GM12878 (cell line): ENCODE data around the gene LSP1. TPM values are rescaled to one million over a fixed set of nuclear protein-coding genes. Genes with fewer than 3 reads are reported as not detected.

ENCODE experiments used
- ATAC-seq: fragments of 200-7000 bp; cut with Tn5 transposase; 3 replicates; pipeline ENCODE4 v1.9.1; 2020; ENCODE audit warnings: mild to moderate bottlenecking, moderate library complexity
- BruUV-seq: library from RNA; stranded (reverse); fragments of 400-500 nt; replicated peaks from 2 replicates; lab custom pipeline; 2021; lab: Mats Ljungman, UMichigan
- CTCF ChIA-PET: fragments of 300-600 bp; sonication (Branson Sonifier 250); formaldehyde crosslinking; extraction: SDS; loops from one replicate; lab custom pipeline; 2021; ENCODE audit warnings: inconsistent platforms; lab: Yijun Ruan, JAX
- POLR2A ChIA-PET: fragments of 350-600 bp; formaldehyde crosslinking; extraction: SDS; loops from one replicate; lab custom pipeline; 2021; ENCODE audit warnings: inconsistent platforms; lab: Charles Lee
- RAD21 ChIA-PET: fragments of 300-600 bp; sonication (Branson Sonifier 250); formaldehyde crosslinking; loops from one replicate; lab custom pipeline; 2023; ENCODE audit warnings: antibody characterized with exemption; ENCODE audit not compliant: unreplicated experiment; lab: Charles Lee
- SMC1A ChIA-PET: fragments of 300-600 bp; sonication (Branson Sonifier 250); formaldehyde crosslinking; loops from one replicate; lab custom pipeline; 2023; ENCODE audit not compliant: unreplicated experiment, uncharacterized antibody; lab: Charles Lee
- DNase-seq: peaks from one replicate; pipeline ENCODE4 v3.0.0-alpha.2; 2011; ENCODE audit warnings: low read depth, low spot score
- FAIRE-seq: peaks from 3 replicates; lab custom pipeline; 2011; peaks lifted over from hg19 to GRCh38; lab: Jason Lieb, UNC
- H2AFZ ChIP-seq: 2 replicates; pipeline ENCODE4 v1.6.0; 2011; ENCODE audit warnings: low read depth, low read length, control low read depth; ENCODE audit not compliant: control insufficient read depth
- H3K27ac ChIP-seq: 2 replicates; pipeline ENCODE4 v1.5.1; 2011; ENCODE audit warnings: control low read depth; ENCODE audit not compliant: control insufficient read depth, insufficient read depth
- H3K27me3 ChIP-seq, 2 experiments: replicated peaks in 1 of 2; 2 replicates each; pipeline versions ENCODE4 v1.6.0 to v1.6.1; 2011; ENCODE audit warnings: low read length in 1 of 2; ENCODE audit not compliant: control insufficient read depth in 2 of 2, insufficient read depth in 2 of 2
- H3K36me3 ChIP-seq, 2 experiments: 2 replicates each; pipeline ENCODE4 v1.5.1; 2011; ENCODE audit warnings: low read length in 1 of 2; ENCODE audit not compliant: control insufficient read depth in 2 of 2, insufficient read depth in 2 of 2
- H3K4me1 ChIP-seq: 2 replicates; pipeline ENCODE4 v1.6.1; 2011; ENCODE audit warnings: mild to moderate bottlenecking, low read length, moderate library complexity, mixed read lengths; ENCODE audit not compliant: control insufficient read depth, insufficient read depth
- H3K4me2 ChIP-seq: 2 replicates; pipeline ENCODE4 v1.6.0; 2011; ENCODE audit warnings: control low read depth; ENCODE audit not compliant: control insufficient read depth, insufficient read depth
- H3K4me3 ChIP-seq: fragments of 200-600 bp; sonication (generic); 2 replicates; pipeline ENCODE4 v1.5.1; 2016
- H3K79me2 ChIP-seq: 2 replicates; pipeline ENCODE4 v1.6.0; 2011; ENCODE audit warnings: low read length; ENCODE audit not compliant: control insufficient read depth, insufficient read depth
- H3K9ac ChIP-seq: 2 replicates; pipeline ENCODE4 v1.8.0; 2011; ENCODE audit warnings: low read length, control low read depth, mixed read lengths; ENCODE audit not compliant: control insufficient read depth, insufficient read depth
- H3K9me3 ChIP-seq: replicated peaks from 3 replicates; pipeline ENCODE4 v1.5.1; 2011; ENCODE audit warnings: mild to moderate bottlenecking, low read length; ENCODE audit not compliant: control insufficient read depth, insufficient read depth
- H4K20me1 ChIP-seq: 2 replicates; pipeline ENCODE4 v1.6.0; 2011; ENCODE audit not compliant: control insufficient read depth, insufficient read depth
- CHD4 ChIP-seq: fragments of 200-600 bp; sonication (generic); IDR thresholded peaks from 2 replicates; pipeline ENCODE4 v1.6.1; 2016; ENCODE audit warnings: mild to moderate bottlenecking
- FOXK2 ChIP-seq: fragments of 450-650 bp; IDR thresholded peaks from 2 replicates; pipeline ENCODE4 v1.6.1; 2017; ENCODE audit warnings: mild to moderate bottlenecking, moderate library complexity
- HDGF ChIP-seq: fragments of 450-650 bp; IDR thresholded peaks from 2 replicates; pipeline ENCODE4 v1.6.1; 2016; ENCODE audit warnings: antibody characterized with exemption
- MEF2B ChIP-seq: fragments of 450-650 bp; IDR thresholded peaks from 2 replicates; pipeline ENCODE4 v1.6.1; 2018; ENCODE audit warnings: mild to moderate bottlenecking, moderate library complexity; ENCODE audit not compliant: partially characterized antibody, poor library complexity, severe bottlenecking
- NR2F1 ChIP-seq: fragments of 450-650 bp; conservative IDR thresholded peaks from 2 replicates; pipeline ENCODE4 v1.6.1; 2017; ENCODE audit warnings: mild to moderate bottlenecking
- RUNX3 ChIP-seq: IDR thresholded peaks from 2 replicates; pipeline ENCODE4 v1.6.1; 2012; ENCODE audit warnings: low read length, inconsistent platforms
- YBX1 ChIP-seq: fragments of 450-650 bp; IDR thresholded peaks from 2 replicates; pipeline ENCODE4 v1.6.1; 2016; ENCODE audit warnings: antibody characterized with exemption
- ZZZ3 ChIP-seq: IDR thresholded peaks from 2 replicates; pipeline ENCODE4 v1.6.1; 2011; ENCODE audit warnings: low read depth; ENCODE audit not compliant: control insufficient read depth, insufficient read length
- WGBS: methylation state at CpG from one replicate; pipeline ENCODE4 v1.1.6; 2016; ENCODE audit warnings: low lambda C conversion rate; ENCODE audit not compliant: insufficient replicate concordance, insufficient coverage; ENCODE audit errors: missing lambda C conversion rate; 5-methylcytosine and 5-hydroxymethylcytosine counted together
- in situ Hi-C: fragments of 300-500 bp; cut with MboI; formaldehyde crosslinking; loops from 9 replicates; pipeline ENCODE4 v1.14.3; 2018; ENCODE audit warnings: mixed read lengths
- intact Hi-C: fragments of 100-400 bp; cut with micrococcal nuclease; formaldehyde crosslinking; loops from one replicate; pipeline ENCODE4 v1.14.2; 2022; ENCODE audit not compliant: unreplicated experiment
- polyA plus RNA-seq, 11 experiments: library from polyadenylated mRNA; depleted of rRNA in 4 of 11; unstranded in 6 of 11; stranded (reverse) in 5 of 11; fragments of >200 nt; fragmentation: Nextera tagmentation in 4 of 11; fragmentation: Illumina TruSeq in 1 of 11; extraction: Ambion mirVana in 4 of 11; extraction: Trizol in 1 of 11; gene quantifications; 1 replicate in 1 of 11; 2 replicates in 10 of 11; pipeline versions ENCODE4 v1.2.1 to v1.2.3, GENCODE V29; 2011 to 2016; ENCODE audit warnings: inconsistent platforms in 2 of 11, missing spikeins in 2 of 11, low read depth in 1 of 11
- total RNA-seq, 4 experiments: library from RNA; depleted of rRNA in 3 of 4; stranded (reverse); fragments of >200 nt in 3 of 4; fragmentation: Illumina TruSeq in 1 of 4; extraction: Trizol in 1 of 4; gene quantifications; 2 replicates each; pipeline versions ENCODE4 v1.2.1 to v1.2.3, GENCODE V29; 2013 to 2021

LSP1 gene
- total and polyA plus RNA-seq, 10 of the 15 experiments (the other 5 are each of a cell fraction or from before 2014, with no cell fraction given), result 19.2 to 488 (median 369) TPM

DNA sequence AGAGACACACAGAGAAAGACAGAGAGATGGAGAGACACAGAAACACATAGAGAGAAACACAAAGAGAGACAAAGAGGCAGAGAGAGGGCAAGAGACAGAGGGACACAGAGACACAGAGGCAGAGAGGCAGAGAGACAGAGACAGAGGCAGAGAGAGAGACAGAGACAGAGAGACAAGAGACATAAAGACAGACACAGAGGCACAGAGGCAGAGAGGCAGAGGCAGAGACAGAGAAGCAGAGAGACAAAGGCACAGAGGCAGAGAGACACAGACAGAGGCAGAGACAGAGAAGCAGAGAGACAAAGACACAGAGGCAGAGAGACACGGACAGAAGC, 7.8 kb upstream of the LSP1 start:
- H3K79me2 ChIP-seq, result no peaks in the 10 kb centered on the region
- SMC1A ChIA-PET, result no interaction called here
- H3K36me3 ChIP-seq, result no peaks in the 10 kb centered on the region
- H3K4me2 ChIP-seq, result no peak overlapping the region
- H3K27ac ChIP-seq, result no peak overlapping the region
- no peaks in the 10 kb centered on the region for H3K9me3 ChIP-seq
- CTCF ChIA-PET, result no interaction called here
- RAD21 ChIA-PET, result no interaction called here
- TF ChIP-seq YBX1, result 0 out of 2 replicates have a peak, but pooled peaks have one; percentile 68
- TF ChIP-seq FOXK2, result no peak
- peak; percentile 62 for TF ChIP-seq HDGF
- peaks cover 34% of the 10 kb centered on the region for H3K4me1 ChIP-seq
- DNase-seq (no peak), ATAC-seq (no peak), FAIRE-seq (peak; percentile 87)
- no peak overlapping the region for H3K9ac ChIP-seq
- H2AFZ ChIP-seq, result no peak overlapping the region
- POLR2A ChIA-PET, result no interaction called here
- no peaks in the 10 kb centered on the region; a peak in 1 of 4 replicates for H3K27me3 ChIP-seq
- no peaks in the 10 kb centered on the region for H4K20me1 ChIP-seq
- in situ Hi-C loops (no loop called here), intact Hi-C loops (no loop called here)
- no peak overlapping the region for H3K4me3 ChIP-seq
- 55% methylated on average over 1 of the region's 1 CpG for WGBS
- BruUV-seq, result no TSS peak

DNA sequence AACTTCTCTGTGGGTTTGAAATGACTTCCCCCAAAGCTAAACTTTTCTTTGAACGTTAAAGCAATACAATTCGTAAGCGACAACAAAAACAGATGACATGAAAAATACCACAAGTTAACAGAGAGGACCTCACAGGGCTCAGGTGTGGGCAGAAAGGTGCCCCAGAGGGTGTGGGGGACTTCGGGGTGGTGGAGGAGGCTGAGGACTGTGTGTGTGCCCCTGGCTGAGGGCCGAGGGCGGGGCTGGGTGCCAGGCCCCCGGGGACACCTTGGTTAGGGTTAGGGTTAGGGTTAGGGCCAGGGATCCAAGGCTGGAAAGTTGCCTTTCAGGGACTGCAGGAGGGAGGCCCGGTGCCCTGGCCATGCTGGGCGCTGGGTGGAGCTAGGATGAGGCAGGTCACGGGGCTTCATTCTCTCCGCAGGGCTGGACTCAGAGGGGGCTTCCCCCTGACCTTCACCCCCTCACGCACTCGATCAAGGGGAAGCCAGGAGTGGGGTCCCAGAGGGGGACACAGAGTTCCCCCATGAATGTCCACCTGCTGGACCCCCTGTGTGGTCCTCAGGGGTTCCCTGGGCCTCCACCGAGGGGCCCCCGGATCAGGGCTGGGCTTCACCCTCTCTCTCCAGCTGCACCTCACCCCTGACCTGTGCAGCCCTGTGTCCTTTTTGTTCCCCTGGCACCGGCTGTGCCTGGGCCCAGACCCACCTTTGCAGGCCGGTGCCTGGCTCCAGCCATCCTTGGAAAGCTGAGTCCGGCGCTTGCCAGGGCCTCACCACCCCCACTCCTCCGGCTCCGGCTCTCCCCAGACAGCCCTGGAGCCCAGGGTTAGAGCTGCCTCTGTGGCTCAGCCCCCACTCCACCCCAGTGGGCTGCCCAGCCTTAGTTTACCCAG, 7.1 kb upstream of the LSP1 start:
- in situ Hi-C loops, result no loop called here
- intact Hi-C loops, result no loop called here

More for the DNA sequence above, 7.1 kb upstream of the LSP1 start:
- Histone ChIP-seq H2AFZ (no peak overlapping the region), H3K4me1 (peaks cover 37% of the 10 kb centered on the region), H3K27me3 (no peaks in the 10 kb centered on the region; a peak in 1 of 4 replicates), H3K4me3 (no peak overlapping the region), H3K79me2 (no peaks in the 10 kb centered on the region), H3K9ac (no peak overlapping the region), H3K36me3 (no peaks in the 10 kb centered on the region), H3K27ac (no peak overlapping the region), H3K4me2 (no peak overlapping the region), H3K9me3 (no peaks in the 10 kb centered on the region), H4K20me1 (no peaks in the 10 kb centered on the region)
- SMC1A ChIA-PET, result no interaction called here
- CTCF ChIA-PET, result interaction anchor here (1.3 to 1.4 kb wide), 3 partner anchors 10 to 151 kb away, joined by 3 to 4 read pairs (median 4); no protein-coding TSS in a partner anchor
- FAIRE-seq (no peak), ATAC-seq (peak; percentile 45), DNase-seq (no peak)
- POLR2A ChIA-PET, result no interaction called here
- 76% methylated on average over 17 of the region's 21 CpGs for WGBS
- RAD21 ChIA-PET, result no interaction called here
- TF ChIP-seq ZZZ3 (no peak), CHD4 (no peak), RUNX3 (peak; percentile 49; the same call in 1 of the 2 replicates), MEF2B (peak; percentile 50), NR2F1 (peak; percentile 46)
- BruUV-seq, result no TSS peak
